H1 (cell line): ENCODE measurements around the gene CLCA1. TPM values are rescaled to one million over a fixed set of nuclear protein-coding genes. Genes with fewer than 3 reads are reported as not detected.

Experiments
- MAX ChIP-seq: IDR thresholded peaks from 2 replicates; pipeline ENCODE4 v1.6.1; 2012; ENCODE audit warnings: inconsistent platforms
- RNF2 ChIP-seq: fragments of 200-900, 300-1000 bp; sonication (generic); IDR thresholded peaks from 2 replicates; pipeline ENCODE4 v1.7.1; 2016; ENCODE audit warnings: borderline replicate concordance, low read depth, mild to moderate bottlenecking, antibody characterized with exemption, low read length; ENCODE audit not compliant: poor library complexity, severe bottlenecking; ENCODE audit errors: missing control alignments
- polyA plus RNA-seq, 7 experiments: library from polyadenylated mRNA; depleted of rRNA in 3 of 7; stranded (reverse) in 5 of 7; unstranded in 2 of 7; fragments of >200 nt in 5 of 7; fragments of 200-250 nt in 2 of 7; gene quantifications; 1 replicate in 5 of 7; 2 replicates in 1 of 7; 4 replicates in 1 of 7; pipeline versions ENCODE4 v1.2.1 to v1.2.3, GENCODE V29; 2011 to 2013; ENCODE audit warnings: missing spikeins in 2 of 7, mixed read lengths in 2 of 7
- total RNA-seq: library from RNA; stranded (reverse); fragmentation: NEBNext Ultra II Directional; extraction: Animal tissue kit (Norgen Biotek cat#: 25700); gene quantifications from 2 replicates; pipeline ENCODE4 v1.2.1, GENCODE V29; 2021

CLCA1 gene
- total and polyA plus RNA-seq, 2 of the 8 experiments (the other 6 are each of a cell fraction or from before 2014, with no cell fraction given): not detected

GRCh38 chr1:86455073-86455472 lies 13.7 kb upstream of the CLCA1 start (continued):
- TF ChIP-seq RNF2 (no peak), MAX (no peak)
